Spleen (tissue), 11 donors: Measurements from ENCODE around the gene HSPA12B. TPM values are rescaled to one million over a fixed set of nuclear protein-coding genes. Genes with fewer than 3 reads are reported as not detected.

Experiments
- DNase-seq: peaks from one replicate; pipeline ENCODE4 v3.0.0-alpha.2; 2020
- H3K27ac ChIP-seq, 8 donors: fragments of 200-600 bp; sonication (generic) in 7 of 8; 1 replicate in 4 of 8; 2 replicates in 4 of 8; pipeline versions ENCODE4 v1.5.0 to v1.8.0; 2016 to 2021; ENCODE audit warnings: inconsistent platforms in 4 of 8, mild to moderate bottlenecking in 4 of 8, moderate library complexity in 1 of 8
- H3K27me3 ChIP-seq, 7 donors: fragments of 200-600 bp; sonication (generic) in 6 of 7; replicated peaks in 1 of 7; 1 replicate in 4 of 7; 2 replicates in 3 of 7; pipeline versions ENCODE4 v1.5.0 to v1.8.0; 2016 to 2021; ENCODE audit warnings: inconsistent platforms in 3 of 7, mild to moderate bottlenecking in 1 of 7
- H3K36me3 ChIP-seq, 6 donors: fragments of 200-600 bp; sonication (generic) in 5 of 6; 1 replicate in 4 of 6; 2 replicates in 2 of 6; pipeline versions ENCODE4 v1.5.0 to v1.8.0; 2016 to 2021; ENCODE audit warnings: inconsistent platforms in 2 of 6
- H3K4me1 ChIP-seq, 6 donors: fragments of 200-600 bp; sonication (generic) in 5 of 6; 1 replicate in 3 of 6; 2 replicates in 3 of 6; pipeline versions ENCODE4 v1.5.0 to v1.8.0; 2016 to 2021; ENCODE audit warnings: inconsistent platforms in 3 of 6
- H3K4me3 ChIP-seq, 8 donors: fragments of 200-600 bp; sonication (generic) in 7 of 8; 1 replicate in 4 of 8; 2 replicates in 4 of 8; pipeline versions ENCODE4 v1.5.0 to v1.8.0; 2016 to 2021; ENCODE audit warnings: inconsistent platforms in 4 of 8, mild to moderate bottlenecking in 4 of 8, moderate library complexity in 2 of 8
- H3K9me3 ChIP-seq, 8 donors: fragments of 200-600 bp; sonication (generic) in 7 of 8; 1 replicate in 4 of 8; 2 replicates in 4 of 8; pipeline versions ENCODE4 v1.5.0 to v1.8.0; 2016 to 2021; ENCODE audit warnings: inconsistent platforms in 4 of 8
- POLR2A ChIP-seq, 3 donors: fragments of 450-650 bp; IDR thresholded peaks; one replicate each; pipeline ENCODE4 v1.5.1; 2017; ENCODE audit warnings: antibody characterized with exemption in 3 of 3, mild to moderate bottlenecking in 1 of 3
- POLR2AphosphoS5 ChIP-seq, 3 donors: sonication (generic); formaldehyde crosslinking; IDR thresholded peaks; one replicate each; pipeline ENCODE4 v1.5.1; 2017; ENCODE audit warnings: antibody characterized with exemption in 3 of 3
- WGBS, 5 donors: extraction: QIAGEN DNeasy Blood & Tissue Kit in 3 of 5; methylation state at CpG; one replicate each; pipeline versions ENCODE4 v1.1.5 to v1.1.7; 2013 to 2018; 5-methylcytosine and 5-hydroxymethylcytosine counted together
- intact Hi-C: fragments of 100-400 bp; cut with DNase I; formaldehyde crosslinking; loops from one replicate; pipeline ENCODE4 v1.15.0; 2023; ENCODE audit warnings: low total_unique reads
- polyA plus RNA-seq, 3 donors: library from polyadenylated mRNA; stranded (reverse); fragments of 200-250 nt; gene quantifications; one replicate each; pipeline ENCODE4 v1.2.1, GENCODE V29; 2013
- total RNA-seq, 7 donors: library from RNA; depleted of rRNA in 3 of 7; stranded (reverse); fragments of >200 nt in 3 of 7; fragmentation: NEBNext Ultra II Directional in 4 of 7; extraction: Animal tissue kit (Norgen Biotek cat#: 25700) in 4 of 7; gene quantifications; one replicate each; pipeline versions ENCODE4 v1.1.0 to v1.2.1, GENCODE V29; 2016 to 2021
- TF ChIP-seq, protein P1 (sequence below), 11 experiments: fragments of 200-600 bp in 7 of 11; fragments of 450-650 bp in 4 of 11; sonication (generic) in 4 of 11; IDR thresholded peaks in 8 of 11; conservative IDR thresholded peaks in 3 of 11; 1 replicate in 7 of 11; 2 replicates in 4 of 11; pipeline versions ENCODE4 v1.4.0 to v1.8.0; 2016 to 2021; ENCODE audit warnings: antibody characterized with exemption in 11 of 11, inconsistent platforms in 4 of 11, mild to moderate bottlenecking in 1 of 11
- donor health status: healthy with polysubstance abuse.
- donor health status: DM: no; HTN: no; CAD: no; lungs with moderate emphysema.
- donor health status: DM: no; HTN: no; CAD: no.
- donor health status: Bipolar disorder and iron deficiency.
- donor health status: healthy.
- donor health status: DM: no; HTN: no; CAD: no.
- donor health status: DM: yes; HTN: yes; CAD: no.

Gene HSPA12B
- total and polyA plus RNA-seq, 10 donors: 5.7 to 74.0 (median 27.2) TPM

DNA sequence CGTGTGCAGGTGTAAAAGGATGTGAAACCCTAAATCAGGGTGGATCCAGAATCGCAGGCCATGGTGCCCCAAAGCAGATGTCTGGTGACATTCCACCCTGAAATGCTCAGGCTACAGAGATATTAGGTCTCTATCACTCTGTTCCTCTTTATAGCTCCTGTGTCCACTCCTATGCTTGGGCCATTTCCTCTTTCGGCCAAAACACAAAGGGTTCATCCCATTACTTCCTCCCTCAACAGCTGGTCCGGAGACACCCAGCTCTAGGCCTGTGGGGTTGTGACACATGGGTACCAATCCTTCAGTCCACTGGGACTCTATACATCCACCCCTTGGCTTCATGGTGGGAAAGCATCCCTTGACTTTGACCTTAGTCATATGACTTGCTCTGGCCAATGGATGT is 18.4 kb upstream of the HSPA12B start:
- H3K27me3 ChIP-seq: peaks cover 0 to 11% (median 0%) of the 10 kb centered on the region in 7 donors
- WGBS, 5 donors: 46 to 67% (median 53%) methylated on average over 4 of the region's 4 CpGs
- H3K36me3 ChIP-seq: no peaks in the 10 kb centered on the region
- peak overlapping the region in 1 of 8 donors; percentile 10 for H3K27ac ChIP-seq
- TF ChIP-seq POLR2A (IDR thresholded peaks at IDR 0.05) (no peak), POLR2AphosphoS5 (IDR thresholded peaks at IDR 0.05) (peak in 1 of 3 donors; percentile 36)
- H3K4me3 ChIP-seq: no peak overlapping the region
- intact Hi-C loops: no loop called here
- no peaks in the 10 kb centered on the region for H3K9me3 ChIP-seq
- H3K4me1 ChIP-seq: peaks cover 7 to 54% (median 39%) of the 10 kb centered on the region in 6 donors
- no peak for DNase-seq

DNA sequence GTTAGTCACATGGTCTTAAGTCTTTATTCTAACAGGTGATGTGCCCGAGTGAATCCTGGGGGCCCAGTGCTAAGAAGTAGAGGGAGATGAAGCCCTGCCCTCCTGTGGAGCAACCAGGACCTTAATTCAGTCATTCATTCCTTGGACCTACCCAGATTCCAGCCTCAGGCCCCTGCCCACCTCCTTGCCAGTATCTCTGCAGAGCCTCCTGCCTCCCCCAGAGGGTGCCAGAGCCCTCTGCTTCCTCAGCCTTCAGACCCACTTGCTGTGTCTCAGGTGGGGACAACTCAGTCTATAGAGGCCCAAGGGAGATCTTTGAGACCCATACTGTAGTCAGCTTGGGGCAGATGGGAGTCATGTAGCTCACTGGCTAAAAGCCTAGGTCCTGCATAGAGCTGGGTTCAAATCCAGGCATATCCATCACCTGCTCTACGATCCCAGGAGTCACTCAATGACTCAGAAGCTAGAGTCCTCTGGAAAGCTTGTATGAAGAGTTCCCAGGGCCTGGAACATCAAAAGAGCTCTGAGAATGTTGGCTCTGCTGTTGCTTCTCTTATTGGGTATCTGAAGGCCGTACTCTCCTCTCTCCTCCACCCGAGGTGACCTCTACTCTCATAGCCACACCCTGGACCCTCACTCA is 16.2 kb upstream of the HSPA12B start:
- H3K4me3 ChIP-seq: no peak overlapping the region
- no peak for DNase-seq
- intact Hi-C loops: no loop called here

DNA sequence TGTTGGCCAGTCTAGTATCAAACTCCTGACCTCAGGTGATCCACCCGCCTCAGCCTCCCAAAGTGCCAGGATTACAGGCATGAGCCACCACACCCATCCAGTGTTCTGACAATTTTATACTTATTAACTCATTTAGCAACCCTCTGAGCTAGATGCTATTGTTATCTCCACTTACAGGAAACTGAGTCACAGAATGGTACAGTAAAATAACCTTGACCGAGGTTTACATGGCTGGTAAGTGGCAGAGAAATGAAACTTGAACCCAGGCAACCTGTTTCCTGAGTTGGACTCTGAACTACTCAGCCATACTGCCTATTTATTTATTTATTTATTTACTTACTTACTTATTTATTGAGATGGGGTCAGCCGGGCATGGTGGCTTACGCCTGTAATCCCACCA is 13.4 kb upstream of the HSPA12B start:
- Histone ChIP-seq H3K9me3 (no peaks in the 10 kb centered on the region), H3K36me3 (no peaks in the 10 kb centered on the region), H3K27me3 (peaks cover 0 to 7% (median 0%) of the 10 kb centered on the region in 7 donors), H3K4me1 (peaks cover 0 to 6% (median 3%) of the 10 kb centered on the region in 6 donors), H3K27ac (no peak overlapping the region), H3K4me3 (no peak overlapping the region)
- 80 to 86% (median 82%) methylated on average over 4 of the region's 4 CpGs for WGBS, 5 donors
- intact Hi-C loops: no loop called here
- no peak for DNase-seq
- TF ChIP-seq POLR2AphosphoS5 (IDR thresholded peaks at IDR 0.05) (no peak), POLR2A (IDR thresholded peaks at IDR 0.05) (no peak)
- TF ChIP-seq, protein P1, sequence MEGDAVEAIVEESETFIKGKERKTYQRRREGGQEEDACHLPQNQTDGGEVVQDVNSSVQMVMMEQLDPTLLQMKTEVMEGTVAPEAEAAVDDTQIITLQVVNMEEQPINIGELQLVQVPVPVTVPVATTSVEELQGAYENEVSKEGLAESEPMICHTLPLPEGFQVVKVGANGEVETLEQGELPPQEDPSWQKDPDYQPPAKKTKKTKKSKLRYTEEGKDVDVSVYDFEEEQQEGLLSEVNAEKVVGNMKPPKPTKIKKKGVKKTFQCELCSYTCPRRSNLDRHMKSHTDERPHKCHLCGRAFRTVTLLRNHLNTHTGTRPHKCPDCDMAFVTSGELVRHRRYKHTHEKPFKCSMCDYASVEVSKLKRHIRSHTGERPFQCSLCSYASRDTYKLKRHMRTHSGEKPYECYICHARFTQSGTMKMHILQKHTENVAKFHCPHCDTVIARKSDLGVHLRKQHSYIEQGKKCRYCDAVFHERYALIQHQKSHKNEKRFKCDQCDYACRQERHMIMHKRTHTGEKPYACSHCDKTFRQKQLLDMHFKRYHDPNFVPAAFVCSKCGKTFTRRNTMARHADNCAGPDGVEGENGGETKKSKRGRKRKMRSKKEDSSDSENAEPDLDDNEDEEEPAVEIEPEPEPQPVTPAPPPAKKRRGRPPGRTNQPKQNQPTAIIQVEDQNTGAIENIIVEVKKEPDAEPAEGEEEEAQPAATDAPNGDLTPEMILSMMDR (IDR thresholded peaks at IDR 0.05 in 8 of 11, conservative IDR thresholded peaks at IDR 0.05 in 3 of 11): no peak

More for the DNA sequence above, 16.2 kb upstream of the HSPA12B start:
- WGBS, 5 donors: 70 to 82% (median 75%) methylated on average over 3 to 4 of the region's 4 CpGs
- TF ChIP-seq POLR2A (IDR thresholded peaks at IDR 0.05): no peak
- peak in 2 of 3 donors; percentile 17 to 21 for TF ChIP-seq POLR2AphosphoS5 (IDR thresholded peaks at IDR 0.05)
- TF ChIP-seq, protein P1 (IDR thresholded peaks at IDR 0.05 in 8 of 11, conservative IDR thresholded peaks at IDR 0.05 in 3 of 11): peak in 10 of 11 experiments; percentile 21 to 75 (median 63)
- H3K36me3 ChIP-seq: no peaks in the 10 kb centered on the region
- no peaks in the 10 kb centered on the region for H3K9me3 ChIP-seq
- H3K27ac ChIP-seq: no peak overlapping the region
- peaks cover 0 to 33% (median 22%) of the 10 kb centered on the region in 6 donors for H3K4me1 ChIP-seq
- peaks cover 0 to 7% (median 0%) of the 10 kb centered on the region in 7 donors for H3K27me3 ChIP-seq

DNA sequence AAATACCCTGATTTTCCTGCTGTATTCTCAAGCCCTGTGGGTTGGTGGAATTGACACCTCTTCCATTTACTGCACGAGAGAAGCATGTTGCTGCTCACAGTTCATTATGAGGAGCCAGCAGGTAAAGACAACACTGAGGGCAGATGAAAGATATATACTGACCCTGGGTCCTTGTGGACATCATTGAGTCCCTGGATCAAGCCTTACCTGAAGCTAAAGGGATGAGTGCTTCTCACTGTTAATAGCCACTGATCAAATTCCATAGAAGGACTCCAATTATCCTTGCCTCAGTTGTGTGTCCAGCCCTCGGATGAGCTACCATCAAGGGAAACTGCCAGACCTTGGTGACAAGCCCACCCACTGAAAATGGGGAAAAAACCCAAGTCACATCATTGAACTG is 12.4 kb upstream of the HSPA12B start:
- no peak for DNase-seq
- H3K4me3 ChIP-seq: no peak overlapping the region
- peaks cover 0 to 7% (median 0%) of the 10 kb centered on the region in 7 donors for H3K27me3 ChIP-seq
- no peaks in the 10 kb centered on the region for H3K36me3 ChIP-seq
- H3K27ac ChIP-seq: no peak overlapping the region
- no peak for TF ChIP-seq POLR2A (IDR thresholded peaks at IDR 0.05)
- no peaks in the 10 kb centered on the region for H3K4me1 ChIP-seq
- intact Hi-C loops: no loop called here
- H3K9me3 ChIP-seq: no peaks in the 10 kb centered on the region
- WGBS, 5 donors: 75 to 82% (median 80%) methylated on average over 2 of the region's 2 CpGs

DNA sequence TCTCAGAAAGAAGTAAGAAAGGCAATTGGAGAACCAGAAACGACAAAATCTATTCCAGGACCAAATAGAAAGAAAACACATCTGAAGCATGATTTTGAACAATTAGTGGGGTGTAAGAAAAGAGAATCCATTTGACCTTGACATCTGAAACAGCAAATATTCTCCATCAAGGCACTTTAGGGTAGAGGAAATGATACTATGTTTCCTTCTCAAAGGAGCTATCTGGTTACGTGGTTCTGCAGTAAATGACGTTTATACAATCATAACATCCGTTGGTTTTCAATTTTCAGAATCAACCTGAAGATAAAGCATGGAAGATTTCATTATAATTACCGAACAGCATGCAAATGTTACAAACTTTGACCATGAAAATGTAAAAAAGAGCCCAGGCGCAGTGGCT is 11.9 kb upstream of the HSPA12B start:
- WGBS, 5 donors: 52 to 64% (median 57%) methylated on average over 6 of the region's 6 CpGs
- Histone ChIP-seq H3K4me1 (no peaks in the 10 kb centered on the region), H3K27me3 (peaks cover 0 to 10% (median 0%) of the 10 kb centered on the region in 7 donors), H3K9me3 (no peaks in the 10 kb centered on the region), H3K27ac (no peak overlapping the region), H3K36me3 (no peaks in the 10 kb centered on the region), H3K4me3 (no peak overlapping the region)
- DNase-seq: no peak
- intact Hi-C loops: no loop called here
- TF ChIP-seq POLR2AphosphoS5 (IDR thresholded peaks at IDR 0.05) (no peak), POLR2A (IDR thresholded peaks at IDR 0.05) (no peak)
- TF ChIP-seq, protein P1 (IDR thresholded peaks at IDR 0.05 in 8 of 11, conservative IDR thresholded peaks at IDR 0.05 in 3 of 11): no peak
